Natural killer cell (primary cell): ENCODE results near the gene TLCD5. TPM values are rescaled to one million over a fixed set of nuclear protein-coding genes. Genes with fewer than 3 reads are reported as not detected.
A peak's percentile ranks its signal among the peaks of the same experiment; 100 is the strongest.

Source experiments
- ATAC-seq, 3 donors: fragments of 150-1000 bp in 2 of 3; fragments of 200-7000 bp in 1 of 3; cut with Tn5 transposase; 1 replicate in 1 of 3; 2 replicates in 2 of 3; pipeline ENCODE4 v1.10.0; 2021; ENCODE audit warnings: mild to moderate bottlenecking in 2 of 3, moderate library complexity in 2 of 3
- DNase-seq, 2 donors: peaks; one replicate each; pipeline versions ENCODE4 v3.0.0 to v3.0.0-alpha.2; 2013 to 2021; ENCODE audit warnings: mixed read lengths in 1 of 2
- H3K27ac ChIP-seq: one replicate; pipeline ENCODE4 v1.5.1; 2013; ENCODE audit warnings: mild to moderate bottlenecking, low read length
- H3K27me3 ChIP-seq: one replicate; pipeline ENCODE4 v1.6.1; 2013; ENCODE audit warnings: low read length; ENCODE audit not compliant: control insufficient read depth, insufficient read depth
- H3K36me3 ChIP-seq: one replicate; pipeline ENCODE4 v1.6.1; 2013; ENCODE audit warnings: low read length; ENCODE audit not compliant: control insufficient read depth, insufficient read depth
- H3K4me1 ChIP-seq: one replicate; pipeline ENCODE4 v1.6.1; 2013; ENCODE audit warnings: low read length; ENCODE audit not compliant: control insufficient read depth, insufficient read depth
- H3K4me3 ChIP-seq: one replicate; pipeline ENCODE4 v1.5.1; 2013; ENCODE audit warnings: low read length
- H3K9me3 ChIP-seq: one replicate; pipeline ENCODE4 v1.6.1; 2013; ENCODE audit warnings: low read length; ENCODE audit not compliant: control insufficient read depth, insufficient read depth
- H3K27ac Mint-ChIP-seq, 2 donors: one replicate each; pipeline ENCODE4 v1.8.0; 2022; ENCODE audit warnings: mild to moderate bottlenecking in 2 of 2, mixed read lengths in 2 of 2, moderate library complexity in 1 of 2
- H3K27me3 Mint-ChIP-seq, 2 donors: one replicate each; pipeline ENCODE4 v1.8.0; 2022; ENCODE audit warnings: low read depth in 2 of 2, mixed read lengths in 2 of 2
- H3K36me3 Mint-ChIP-seq: one replicate; pipeline ENCODE4 v1.8.0; 2022; ENCODE audit warnings: mixed read lengths
- H3K4me1 Mint-ChIP-seq, 2 donors: one replicate each; pipeline ENCODE4 v1.8.0; 2022; ENCODE audit warnings: mixed read lengths in 2 of 2
- H3K4me3 Mint-ChIP-seq: one replicate; pipeline ENCODE4 v1.8.0; 2022; ENCODE audit warnings: mild to moderate bottlenecking, moderate library complexity, mixed read lengths
- H3K9me3 Mint-ChIP-seq, 2 donors: one replicate each; pipeline ENCODE4 v1.8.0; 2022; ENCODE audit warnings: mixed read lengths in 2 of 2
- CTCF ChIP-seq: fragments of 200-600 bp; IDR thresholded peaks from one replicate; pipeline ENCODE4 v1.8.0; 2022; ENCODE audit warnings: antibody characterized with exemption
- WGBS: methylation state at CpG from one replicate; pipeline ENCODE4 v1.1.7; 2013; ENCODE audit warnings: missing lambda C conversion rate; ENCODE audit not compliant: insufficient coverage; 5-methylcytosine and 5-hydroxymethylcytosine counted together
- intact Hi-C: fragments of 100-400 bp; cut with micrococcal nuclease; formaldehyde crosslinking; loops from one replicate; pipeline ENCODE4 v1.14.2; 2022
- total RNA-seq, 4 donors: library from RNA; stranded (reverse); fragments of 120-200 nt in 1 of 4; gene quantifications; one replicate each; pipeline versions ENCODE4 v1.2.3 to v1.2.4, GENCODE V29; 2013 to 2022

TLCD5 gene
- total RNA-seq = not detected
- 0.18 TPM for total RNA-seq (2013)

DNA sequence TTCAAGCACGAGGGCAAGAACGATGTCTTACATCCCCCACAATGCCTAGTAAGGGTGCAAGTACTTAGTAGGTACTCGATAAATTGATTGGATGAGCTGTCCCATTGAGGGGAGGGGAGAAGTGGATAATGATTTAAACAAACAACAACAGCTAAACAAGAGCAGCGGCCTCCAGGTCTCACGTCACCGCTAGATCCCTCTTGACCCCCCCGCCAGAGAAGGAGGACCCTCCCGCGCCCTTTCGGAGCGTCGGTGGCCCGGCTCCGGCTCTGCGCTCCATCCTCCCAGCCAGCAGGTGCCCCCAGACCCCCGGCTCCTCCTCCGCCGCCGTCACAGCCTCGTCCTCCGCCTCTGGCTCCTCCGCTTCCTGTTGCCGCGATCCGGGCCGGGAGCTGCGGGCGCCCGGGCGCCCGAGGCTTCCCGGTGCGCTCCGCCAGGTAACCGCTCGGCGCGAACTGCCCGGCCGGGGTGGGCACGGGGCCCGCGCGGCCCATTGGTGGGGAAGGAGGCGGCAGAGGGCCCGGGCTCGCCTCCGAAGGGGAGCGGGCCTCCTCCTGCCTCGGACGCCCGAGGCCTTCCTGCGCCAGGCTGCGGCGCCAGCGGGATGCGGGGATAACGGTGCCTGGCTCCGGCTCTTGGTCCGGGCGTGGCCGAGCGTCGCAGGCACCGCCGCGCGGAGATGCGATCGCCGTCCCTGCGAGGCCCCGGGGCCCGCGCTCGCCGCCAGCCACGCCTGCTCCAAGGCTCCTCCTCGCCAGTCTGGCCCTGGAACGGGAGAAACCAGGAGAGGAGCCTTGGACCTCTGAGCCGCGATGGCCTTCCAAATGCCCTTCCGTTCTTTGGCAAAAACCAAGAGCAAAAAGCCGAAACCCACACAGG lies at the start of gene TLCD5:
TLCD5 (plus strand) TSS at position 368 of the 879 bp plus-strand sequence. CDS start 2,143 bp downstream, outside the sequence.
- peak in 1 of 2 donors; percentile 52 for DNase-seq
- no peaks in the 10 kb centered on the region for H3K36me3 ChIP-seq
- H3K36me3 Mint-ChIP-seq = no peaks in the 10 kb centered on the region
- WGBS = 2% methylated on average over 81 of the region's 84 CpGs
- H3K4me1 Mint-ChIP-seq = peaks cover 26 to 27% of the 10 kb centered on the region in 2 donors
- H3K27ac ChIP-seq = no peak within 1 kb of the TSS
- peaks cover 22% of the 10 kb centered on the region for H3K27me3 ChIP-seq
- peaks cover 3% of the 10 kb centered on the region for H3K4me1 ChIP-seq
- no peak for TF ChIP-seq CTCF
- H3K27ac Mint-ChIP-seq = no peak within 1 kb of the TSS
- H3K4me3 Mint-ChIP-seq = peak within 1 kb of the TSS; percentile 83
- H3K4me3 ChIP-seq = no peak within 1 kb of the TSS
- H3K9me3 Mint-ChIP-seq = no peaks in the 10 kb centered on the region
- peak; percentile 43 to 61 (median 55) for ATAC-seq
- H3K27me3 Mint-ChIP-seq = peaks cover 56 to 67% of the 10 kb centered on the region in 2 donors
- H3K9me3 ChIP-seq = no peaks in the 10 kb centered on the region
- intact Hi-C loops = no loop called here

- TF ChIP-seq CTCF = no peak
- Mint-ChIP-seq H3K9me3 (no peaks in the 10 kb centered on the region), H3K27ac (no peak overlapping the region), H3K36me3 (no peaks in the 10 kb centered on the region), H3K4me3 (no peak overlapping the region), H3K4me1 (no peaks in the 10 kb centered on the region), H3K27me3 (peaks cover 18 to 23% of the 10 kb centered on the region in 2 donors)
- no peak overlapping the region for H3K4me3 ChIP-seq
- WGBS = 93% methylated on average over 4 of the region's 5 CpGs
- no peaks in the 10 kb centered on the region for H3K36me3 ChIP-seq
- H3K4me1 ChIP-seq = no peaks in the 10 kb centered on the region
- no peaks in the 10 kb centered on the region for H3K27me3 ChIP-seq
- H3K27ac ChIP-seq = no peak overlapping the region
- ATAC-seq (no peak), DNase-seq (no peak)
- intact Hi-C loops = no loop called here
- H3K9me3 ChIP-seq = no peaks in the 10 kb centered on the region
Observed at GRCh38 chr11:120279502-120279901, 45.6 kb upstream of the TLCD5 start.

- Mint-ChIP-seq H3K27ac (no peak overlapping the region), H3K4me3 (no peak overlapping the region), H3K4me1 (no peaks in the 10 kb centered on the region), H3K36me3 (no peaks in the 10 kb centered on the region), H3K27me3 (peaks cover 11 to 17% of the 10 kb centered on the region in 2 donors), H3K9me3 (no peaks in the 10 kb centered on the region)
- no peaks in the 10 kb centered on the region for H3K27me3 ChIP-seq
- H3K9me3 ChIP-seq = no peaks in the 10 kb centered on the region
- no peaks in the 10 kb centered on the region for H3K36me3 ChIP-seq
- WGBS = 79% methylated on average over 5 of the region's 5 CpGs
- no peak overlapping the region for H3K4me3 ChIP-seq
- TF ChIP-seq CTCF = no peak
- DNase-seq (no peak), ATAC-seq (no peak)
- intact Hi-C loops = no loop called here
- H3K4me1 ChIP-seq = no peaks in the 10 kb centered on the region
- no peak overlapping the region for H3K27ac ChIP-seq
Observed at GRCh38 chr11:120280600-120281051, 44.5 kb upstream of the TLCD5 start.
